ENCODE measurements around the gene DEDD2. TPM values are rescaled to one million over a fixed set of nuclear protein-coding genes. Genes with fewer than 3 reads are reported as not detected.

DEDD2 gene
- total RNA-seq, 1 donor from 2014 or later, result 24.7 TPM

DNA sequence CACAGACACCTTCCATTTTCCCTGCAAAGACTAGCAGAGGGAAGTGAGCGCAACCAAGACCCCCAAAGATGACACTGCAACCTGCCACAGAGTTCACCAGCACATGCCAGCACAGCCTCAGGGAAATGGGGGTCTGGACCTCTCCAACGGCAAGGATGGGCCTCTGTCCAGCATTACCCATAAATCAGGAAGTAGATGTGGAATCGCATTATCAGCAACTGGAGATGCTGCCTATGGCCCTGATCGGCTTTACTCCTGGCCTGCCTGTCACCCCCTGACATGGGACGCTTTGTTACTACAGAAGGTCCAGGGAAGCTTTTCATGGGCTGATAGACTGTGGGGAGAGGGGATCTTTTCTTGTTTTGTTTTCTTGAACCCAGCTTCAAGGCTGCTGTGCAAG lies 43.8 kb downstream of the DEDD2 start:
- DNase-seq (ENCODE audit: low spot score), result no peak

DNA sequence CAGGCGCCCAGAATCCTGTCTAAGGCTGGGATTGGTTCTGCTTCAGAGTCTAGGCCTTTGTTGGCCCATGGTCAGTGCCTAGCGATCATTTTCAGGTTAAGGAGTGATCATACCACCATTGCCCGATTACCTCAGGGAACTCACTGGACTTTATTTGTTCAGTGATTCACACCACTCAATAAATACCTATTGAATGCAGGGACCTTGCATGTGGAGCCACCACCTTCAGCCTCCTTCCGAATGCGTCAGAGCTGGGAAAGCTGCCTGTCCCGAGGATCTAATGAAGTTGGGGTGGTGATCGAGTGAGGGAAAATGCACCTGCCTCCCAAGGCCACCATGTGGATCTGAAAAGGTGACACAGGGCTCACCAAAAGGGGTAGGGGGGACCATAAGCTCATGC lies 45.2 kb downstream of the DEDD2 start:
- no peak for DNase-seq (ENCODE audit: low spot score)

DNA sequence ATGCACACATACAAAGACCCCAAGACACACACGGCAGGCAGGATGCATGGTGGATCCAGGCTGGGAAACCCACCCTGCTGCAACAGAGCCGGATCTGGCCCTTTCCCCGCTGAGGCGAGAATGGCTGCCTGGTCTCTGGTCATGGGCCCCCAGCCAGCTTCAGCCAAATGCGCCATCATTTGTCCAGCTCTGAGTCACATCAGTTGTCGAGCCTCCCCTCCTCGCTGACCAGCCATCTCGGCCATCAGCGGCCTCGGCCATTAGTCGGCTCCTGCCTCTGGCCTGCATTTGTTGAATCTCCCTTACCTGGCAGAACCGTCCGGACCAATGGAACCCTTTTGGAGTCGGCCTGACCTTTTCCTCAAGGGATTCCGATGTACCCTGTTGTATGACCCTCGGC lies 46.8 kb downstream of the DEDD2 start:
- DNase-seq (ENCODE audit: low spot score), result no peak

DNA sequence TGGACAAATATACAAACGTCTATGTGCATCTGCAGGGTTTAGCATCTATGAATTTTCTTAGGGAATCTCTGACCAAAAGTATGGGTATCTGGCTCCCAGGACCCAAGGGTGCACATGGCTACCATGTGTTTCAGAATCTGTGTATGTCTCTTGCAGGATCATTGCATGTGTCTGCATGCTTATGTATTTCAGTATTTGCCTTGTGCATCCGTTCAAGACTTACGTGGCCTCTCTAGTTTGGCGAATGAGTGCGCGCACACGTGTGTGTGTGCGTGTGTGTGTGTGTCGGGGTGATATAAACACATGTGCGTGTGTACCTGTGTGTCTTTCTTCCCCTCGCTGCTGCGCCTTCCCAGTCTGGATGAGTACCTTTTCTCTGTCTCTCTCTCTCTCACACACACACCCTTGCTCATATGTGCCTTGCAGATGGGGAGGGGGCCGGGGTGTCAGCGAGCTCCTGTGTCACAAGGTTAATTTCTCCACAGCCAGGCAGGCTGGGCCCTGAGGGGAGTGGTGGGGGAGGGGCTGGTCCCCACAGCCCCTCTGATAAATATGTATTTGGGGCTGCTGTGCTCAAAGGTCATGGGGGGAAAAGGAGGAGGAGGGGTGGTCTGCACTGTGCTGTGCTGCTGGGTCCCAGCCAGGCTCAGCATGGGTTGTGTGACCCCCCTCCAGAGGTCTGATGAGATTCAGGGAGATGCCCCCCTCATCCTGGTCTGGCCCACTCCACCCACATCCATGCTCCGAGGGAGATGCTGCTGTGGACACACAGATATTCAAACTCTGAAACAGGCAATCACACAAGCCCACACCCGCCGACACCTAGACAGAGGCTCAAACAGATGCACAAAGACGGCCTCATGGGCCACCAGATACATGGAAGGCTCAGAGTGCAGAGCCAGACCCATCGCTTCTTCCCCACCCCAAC lies 47.7 kb downstream of the DEDD2 start:
- no peak for DNase-seq (ENCODE audit: low spot score)

DNA sequence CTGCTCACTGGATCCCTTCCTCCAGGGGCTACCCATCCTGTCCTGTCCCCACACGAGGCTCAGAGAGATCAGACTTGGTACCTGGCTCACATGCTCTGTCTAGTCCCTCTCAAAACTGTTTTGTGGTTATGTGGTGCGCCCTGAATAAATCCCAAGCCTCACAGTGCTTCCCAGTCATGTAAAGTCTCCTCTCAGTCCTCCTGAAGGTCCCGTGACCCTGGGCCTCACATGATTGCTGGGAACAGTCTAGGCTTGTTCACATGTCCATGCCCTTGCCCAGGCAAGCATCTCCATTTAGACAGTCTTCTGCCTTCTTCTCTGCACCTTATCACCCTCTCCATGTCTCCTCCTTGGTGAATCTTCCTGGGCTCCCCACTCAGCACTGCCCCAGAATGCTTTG lies 49.3 kb downstream of the DEDD2 start:
- DNase-seq (ENCODE audit: low spot score), result no peak

DNA sequence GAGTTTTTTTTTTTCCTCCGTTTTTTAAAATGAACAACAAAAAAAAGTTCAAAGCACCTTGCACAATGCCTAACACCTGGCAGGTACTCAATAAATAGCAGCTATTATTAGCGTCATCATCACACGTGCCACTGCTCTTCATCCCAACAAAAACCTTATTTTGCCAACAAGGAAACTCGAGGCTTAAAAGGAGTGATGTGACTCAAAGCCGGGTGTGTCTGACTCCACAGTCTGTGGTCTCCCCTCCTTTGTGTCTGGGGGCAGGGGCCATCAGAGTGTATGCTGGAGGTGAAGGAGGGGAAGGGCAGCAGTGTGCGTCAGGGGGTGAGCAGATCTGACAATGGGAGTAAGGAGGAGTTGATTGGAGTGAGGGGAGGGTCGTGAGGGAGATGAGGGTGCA lies 51.2 kb downstream of the DEDD2 start:
- DNase-seq (ENCODE audit: low spot score), result no peak

DNA sequence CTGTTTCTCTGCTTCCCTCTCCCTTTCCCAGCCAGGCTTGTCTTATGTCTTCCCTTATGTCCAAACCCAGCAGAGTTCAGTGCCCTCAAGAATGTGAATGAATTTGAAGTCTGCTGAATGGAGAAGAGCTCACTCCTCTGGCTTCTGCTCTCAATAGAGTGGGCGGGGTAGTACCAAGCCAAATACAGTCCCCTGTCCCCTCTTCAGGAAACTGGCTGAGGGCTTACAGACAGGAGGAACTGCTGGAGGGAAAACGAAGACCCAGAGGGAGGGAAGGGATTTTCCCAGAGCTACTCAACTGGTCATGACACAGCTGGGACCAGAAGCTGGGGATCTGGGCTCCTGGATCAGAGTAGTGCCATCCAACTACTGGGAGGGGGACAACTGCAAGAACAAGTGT lies 52.3 kb downstream of the DEDD2 start:
- no peak for DNase-seq (ENCODE audit: low spot score)

DNA sequence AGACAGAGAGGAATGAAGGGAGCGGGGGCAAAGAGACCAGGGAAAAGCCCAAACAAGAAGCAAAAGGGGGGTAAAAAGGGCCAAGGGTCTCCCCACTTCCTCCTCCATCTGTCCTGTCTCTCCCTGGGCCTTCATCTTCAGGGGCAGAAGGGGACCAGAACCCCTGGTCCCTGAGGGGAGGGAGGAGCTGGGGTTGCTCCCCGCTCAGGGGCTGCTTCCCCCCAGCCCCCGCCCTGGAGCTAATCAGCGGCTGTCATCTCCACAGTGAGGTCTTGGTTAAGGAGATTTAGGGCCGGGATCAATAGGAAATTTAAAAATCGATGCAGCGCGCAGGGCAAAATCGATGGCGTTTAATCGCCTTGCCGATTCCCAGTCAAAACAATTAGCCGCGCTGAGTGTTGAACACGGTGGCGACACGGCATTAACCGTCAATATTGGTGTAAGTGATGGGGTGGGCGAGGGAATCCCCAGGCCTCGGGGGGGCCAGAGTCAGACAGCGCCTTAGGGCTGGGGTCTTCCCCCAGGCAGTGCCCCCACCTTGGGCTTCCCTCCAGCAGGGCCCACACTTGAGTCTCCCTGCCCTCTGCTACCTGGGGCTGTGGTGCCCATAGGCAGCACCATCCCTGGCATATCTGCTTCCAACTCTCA lies 55.7 kb downstream of the DEDD2 start:
- DNase-seq (ENCODE audit: low spot score), result no peak

DNA sequence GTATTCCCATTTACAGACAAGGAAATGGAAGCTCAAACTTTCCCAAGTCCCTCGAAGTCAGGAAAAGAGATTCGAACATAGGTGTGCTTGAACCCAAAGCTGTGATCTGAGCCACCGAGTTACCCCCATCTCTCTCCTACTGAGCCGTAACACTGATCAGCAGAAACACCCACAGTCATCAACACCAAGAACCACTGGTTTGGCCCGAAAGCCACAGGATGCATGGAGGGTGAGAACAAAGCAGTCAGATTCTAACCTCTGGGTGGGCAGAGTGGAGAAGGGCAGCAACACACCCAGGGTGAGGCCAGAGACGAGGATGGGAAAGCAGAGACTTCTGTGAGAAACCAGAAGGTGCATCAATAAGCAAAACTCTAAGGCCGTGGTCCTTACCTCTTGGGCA lies 57.5 kb downstream of the DEDD2 start:
- no peak for DNase-seq (ENCODE audit: low spot score)

DNA sequence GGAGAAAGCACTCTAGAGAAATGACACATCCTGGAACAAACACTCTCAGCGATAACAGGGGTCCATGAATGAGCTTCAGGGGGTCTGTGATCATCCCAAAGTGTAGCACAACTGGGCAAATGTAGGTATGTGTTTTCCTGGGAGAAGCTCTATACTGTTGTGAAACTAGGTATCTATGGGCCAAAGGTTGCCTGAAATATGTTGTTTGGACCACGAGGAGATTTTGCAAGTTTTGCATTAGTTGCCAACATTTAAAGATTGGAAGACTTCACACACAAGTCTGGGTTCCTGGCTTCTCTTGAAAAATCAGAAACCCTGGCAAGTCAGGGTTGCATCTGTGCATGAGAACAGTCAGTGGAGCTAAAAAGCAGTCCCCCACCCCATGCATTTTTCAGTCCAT lies 58.6 kb downstream of the DEDD2 start:
- no peak for DNase-seq (ENCODE audit: low spot score)

DNA sequence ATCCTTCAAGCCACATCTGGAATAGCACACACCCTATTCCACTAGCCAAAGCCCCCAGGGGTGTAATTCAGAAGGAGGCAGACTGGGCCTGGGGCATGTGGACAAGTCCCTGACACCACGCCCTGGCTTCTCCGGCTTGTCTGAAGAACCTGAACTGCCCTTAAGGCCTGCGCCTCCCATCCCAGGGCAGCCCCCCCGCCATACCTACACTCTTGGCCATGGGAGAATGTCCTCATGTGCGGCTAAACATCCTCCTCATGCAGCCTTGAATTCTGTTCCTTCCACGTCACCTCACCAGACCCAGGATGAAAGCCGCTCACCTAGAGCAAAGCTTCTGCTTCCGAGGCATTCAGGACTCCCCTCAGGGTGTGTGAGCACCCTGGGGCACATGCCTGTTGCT lies 60.9 kb downstream of the DEDD2 start:
- no peak for DNase-seq (ENCODE audit: low spot score)

DNA sequence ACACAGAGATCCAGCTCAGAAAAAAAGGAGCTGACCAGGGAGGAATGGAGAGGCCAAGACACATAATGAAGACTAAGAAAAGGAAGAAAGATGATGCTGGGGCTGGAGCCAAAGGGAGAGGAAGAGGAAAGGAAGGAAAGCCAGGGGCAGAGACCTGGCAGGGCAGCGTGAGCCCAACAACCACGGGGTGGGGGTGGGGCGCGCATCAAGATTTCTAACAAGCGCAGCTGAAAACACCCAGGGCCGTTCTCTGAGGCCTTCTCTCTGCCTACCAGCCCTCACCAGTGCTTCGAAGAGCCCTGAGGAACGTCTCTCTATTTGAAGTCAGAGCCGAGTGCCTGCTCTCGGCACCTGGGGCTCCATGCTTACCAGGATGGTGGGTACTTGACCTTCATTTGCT lies 61.7 kb downstream of the DEDD2 start:
- DNase-seq (ENCODE audit: low spot score), result no peak

DNA sequence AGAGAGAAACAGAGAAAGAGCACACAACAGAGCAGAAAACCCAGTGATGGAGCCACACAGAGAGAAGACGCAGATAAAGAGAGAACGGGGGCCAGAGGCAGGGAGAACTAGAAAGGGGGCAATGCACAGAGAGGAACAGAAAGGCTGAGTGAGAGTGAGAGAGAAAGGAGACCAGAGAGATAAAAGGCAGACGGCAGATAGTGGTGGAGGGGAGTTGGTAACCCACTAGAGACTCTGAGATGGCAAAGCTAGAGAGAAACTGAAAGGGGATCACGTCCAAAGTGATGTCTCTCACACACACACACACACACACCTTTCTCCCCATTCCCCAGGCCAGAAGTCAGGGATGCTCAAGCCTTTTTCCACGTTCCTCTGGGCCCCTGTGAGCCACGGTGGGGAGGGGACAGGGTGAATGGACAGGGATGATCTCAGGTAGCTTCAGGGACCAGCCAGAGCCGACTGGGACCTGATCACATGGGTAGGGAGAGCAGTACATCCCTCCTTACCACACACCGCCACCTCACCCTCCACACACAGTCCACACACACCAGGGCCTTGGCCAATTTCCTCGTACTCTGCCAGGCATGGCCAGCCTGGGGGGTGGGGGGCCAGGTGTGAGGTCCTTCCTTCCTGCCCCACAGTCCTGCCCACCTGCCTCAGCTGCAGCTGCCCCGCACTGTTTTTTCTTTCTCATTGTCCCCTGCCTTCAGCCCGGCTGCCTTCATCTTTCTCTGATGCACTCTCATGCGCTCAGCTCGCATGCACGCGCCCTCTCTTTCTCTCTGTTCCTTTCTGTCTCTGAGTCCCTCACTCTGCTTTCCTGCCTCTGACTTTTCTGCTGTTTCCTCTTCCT lies 62.8 kb downstream of the DEDD2 start:
- DNase-seq (ENCODE audit: low spot score), result no peak

DNA sequence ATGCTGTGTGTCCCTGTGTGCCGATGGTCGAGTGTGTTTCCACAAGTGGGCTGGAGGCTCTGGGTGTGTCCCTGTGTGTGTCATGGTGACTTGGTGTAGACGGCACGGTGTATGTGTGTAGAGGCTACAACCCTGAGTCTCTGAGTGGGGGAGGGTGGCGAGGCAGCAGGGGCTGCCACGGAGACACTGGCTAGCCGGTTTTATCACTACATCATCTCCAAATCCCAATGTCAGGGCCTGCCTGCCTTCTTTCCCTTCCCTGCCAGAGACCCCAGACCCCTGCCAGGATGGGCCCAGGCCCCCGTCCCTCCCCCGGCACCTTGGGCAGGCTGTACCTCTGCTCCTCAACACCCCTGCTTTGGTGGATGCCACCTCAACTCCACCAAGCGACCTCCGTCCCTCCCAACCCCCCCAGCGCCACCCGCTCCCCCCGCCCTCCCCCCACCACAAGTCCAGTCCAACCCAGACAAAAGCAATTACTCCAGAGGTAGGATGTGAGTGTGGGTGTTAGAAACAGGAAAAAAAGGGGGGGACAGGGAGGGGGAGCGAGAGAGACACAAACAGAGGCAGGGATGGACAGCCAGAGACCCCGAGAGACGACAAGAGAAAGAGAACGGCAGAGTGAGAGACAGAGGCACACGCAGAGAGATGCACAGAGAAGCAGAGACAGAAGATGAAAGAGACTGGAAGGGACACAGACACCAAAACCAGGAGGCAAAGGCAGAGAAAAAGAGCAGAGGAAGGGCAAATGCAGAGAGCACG lies 63.6 kb downstream of the DEDD2 start:
- DNase-seq (ENCODE audit: low spot score), result no peak

DNA sequence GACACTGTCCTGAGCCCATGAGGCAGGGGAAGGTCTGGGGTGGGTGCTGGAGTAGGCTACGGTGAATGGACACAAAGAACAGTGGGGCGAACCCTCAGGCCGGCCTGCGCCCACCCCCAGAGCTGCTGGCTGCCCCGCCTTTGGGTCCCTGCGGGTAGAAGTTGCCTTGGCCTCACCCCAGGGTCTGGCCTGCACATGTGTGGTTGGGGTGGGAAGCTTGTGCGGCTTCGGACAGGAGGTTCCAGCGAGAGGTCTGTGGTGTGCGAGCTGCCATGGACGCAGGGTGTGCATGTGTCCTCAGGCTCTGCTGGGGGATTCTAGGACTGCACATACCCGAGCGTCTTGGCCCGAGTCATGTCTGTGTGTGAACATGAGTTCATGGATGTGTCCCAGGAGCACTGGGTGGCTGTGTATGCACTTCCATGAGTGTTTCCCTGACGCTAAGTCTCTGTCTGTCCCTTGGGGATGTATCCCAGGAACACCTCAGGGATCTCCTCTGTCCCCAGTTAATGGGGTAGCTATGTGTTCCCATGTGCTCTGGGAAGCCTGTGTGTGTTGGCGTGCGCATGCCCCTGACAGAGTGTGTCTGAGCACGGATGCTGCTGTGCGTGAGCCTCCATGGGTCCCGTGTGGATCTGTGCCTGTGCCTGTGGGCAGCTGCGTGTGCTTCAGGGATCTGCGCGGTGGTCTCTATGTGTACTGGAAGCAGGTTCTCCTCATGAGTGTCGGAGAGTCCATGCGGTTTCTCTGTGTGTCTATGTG lies 64.4 kb downstream of the DEDD2 start:
- DNase-seq (ENCODE audit: low spot score), result no peak

DNA sequence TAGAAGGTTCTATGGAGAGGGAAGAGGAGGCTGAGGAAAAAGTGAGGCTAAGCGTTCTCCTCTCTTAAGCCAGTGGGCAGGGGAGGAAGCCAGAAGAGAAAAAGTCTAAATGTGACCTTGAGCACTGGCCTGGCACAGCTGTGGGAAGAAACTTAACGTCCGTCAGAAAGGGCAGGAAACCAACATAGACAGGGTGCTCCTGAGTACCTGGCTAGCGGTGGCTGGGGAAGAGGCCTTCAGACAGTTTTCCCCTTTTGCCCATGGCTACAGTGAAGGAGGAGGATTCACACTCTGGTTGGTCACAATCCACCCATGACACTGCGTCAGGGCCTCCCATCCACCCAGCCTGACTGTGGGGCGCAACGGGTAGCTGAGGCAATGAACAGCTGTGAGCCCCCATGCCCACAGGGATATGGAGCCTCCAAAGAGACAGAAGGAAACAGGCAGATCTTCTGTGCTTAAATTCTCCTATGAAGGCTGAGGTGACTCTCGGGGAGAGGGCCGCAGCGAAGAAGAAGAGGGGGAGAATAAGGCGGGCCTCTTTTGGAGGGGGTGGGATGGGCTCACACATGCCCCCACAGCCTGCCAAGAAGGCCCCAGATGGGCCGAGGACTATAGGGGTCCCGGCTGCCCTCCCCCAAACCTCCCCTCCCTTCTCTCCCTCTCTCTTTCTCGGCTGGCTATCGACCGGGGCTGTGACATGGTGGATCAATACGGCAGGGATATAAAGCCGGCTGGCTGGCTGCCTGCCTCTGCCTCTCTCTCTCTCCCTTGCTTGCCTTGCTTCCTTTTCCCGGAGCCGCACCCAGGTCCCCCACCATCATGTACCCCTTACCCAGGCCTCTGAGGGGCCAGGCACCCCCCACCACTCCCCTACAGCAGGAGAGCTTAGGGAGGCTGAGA lies 65.4 kb downstream of the DEDD2 start:
- no peak for DNase-seq (ENCODE audit: low spot score)

DNA sequence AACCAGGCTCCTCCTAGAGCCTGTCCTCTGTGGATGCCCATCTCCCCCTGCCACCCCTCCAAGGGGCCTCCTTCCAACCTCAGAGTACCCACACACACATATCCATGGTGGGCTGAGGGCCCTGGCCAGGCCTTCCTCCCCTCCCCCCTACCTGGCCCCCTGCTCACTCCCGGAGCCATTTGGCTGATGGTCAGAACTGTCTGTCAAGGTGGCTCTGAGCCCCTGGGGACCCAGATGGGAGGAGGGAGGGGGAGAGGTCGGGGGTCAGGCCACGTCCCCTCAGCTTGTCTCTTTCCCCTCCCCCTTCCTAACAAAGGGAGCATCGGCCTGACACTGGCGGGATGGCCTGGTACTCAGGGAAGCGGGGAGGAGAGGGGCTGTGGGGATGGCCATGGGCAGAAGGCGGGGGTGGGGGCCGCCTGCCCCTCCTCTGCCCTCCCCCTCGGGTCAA lies 66.5 kb downstream of the DEDD2 start:
- DNase-seq (ENCODE audit: low spot score), result no peak

DNA sequence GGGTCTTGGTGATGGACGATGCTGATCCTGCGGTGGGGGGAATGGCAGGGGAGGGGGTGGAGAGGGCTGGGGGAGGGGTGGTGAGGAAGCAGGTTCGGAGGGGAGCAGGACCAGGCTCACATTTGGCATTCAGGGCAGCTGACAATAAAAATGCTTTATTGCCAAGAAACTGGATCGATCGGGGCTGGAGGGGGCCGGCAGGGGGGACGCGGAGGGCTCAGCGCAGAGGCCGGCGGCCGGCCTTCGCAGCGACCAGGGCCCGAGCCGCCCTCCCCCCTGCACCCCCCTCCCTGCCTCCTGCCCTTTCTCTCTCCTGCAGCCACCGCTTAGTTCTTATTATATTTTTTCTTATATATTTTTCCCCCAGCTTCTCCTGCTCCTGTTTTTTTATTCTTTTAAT lies 67.1 kb downstream of the DEDD2 start:
- DNase-seq (ENCODE audit: low spot score), result no peak

DNA sequence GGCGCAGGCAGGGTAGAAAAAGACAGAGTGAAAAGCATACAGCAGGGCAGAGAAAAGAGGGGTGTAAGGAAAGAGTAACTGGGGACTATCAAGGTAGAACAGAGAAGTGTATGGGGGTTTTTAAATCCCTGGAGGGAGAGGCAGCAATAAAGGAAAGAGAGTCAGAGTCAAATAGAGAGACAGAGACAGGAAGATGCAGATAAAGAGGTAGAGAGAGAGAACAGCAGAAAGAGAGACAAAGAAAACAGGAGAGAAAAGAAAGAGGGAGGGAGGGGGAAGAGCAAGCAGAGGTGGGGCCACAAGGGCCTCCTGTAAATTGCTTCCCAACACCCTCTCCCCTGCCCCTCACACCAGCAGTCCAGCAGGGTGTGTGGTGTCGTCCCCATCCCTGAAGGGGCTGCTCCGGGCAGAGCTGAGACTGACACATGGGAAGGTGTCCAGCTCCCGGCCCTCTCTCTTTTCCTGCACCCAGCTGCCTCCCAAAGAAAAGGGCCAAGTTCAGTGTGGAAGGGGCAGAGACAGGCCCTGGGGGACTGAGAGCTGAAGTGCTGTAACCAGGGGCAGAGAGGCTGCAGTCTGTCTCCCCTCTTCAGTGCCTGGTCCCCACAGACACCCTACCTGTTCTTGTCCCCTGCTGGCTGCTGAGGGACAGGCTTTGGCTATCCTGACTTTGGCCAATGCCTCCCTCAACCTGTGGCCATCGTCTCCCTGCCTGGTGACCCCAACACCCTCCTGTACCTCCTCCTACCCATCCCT lies 67.9 kb downstream of the DEDD2 start:
- no peak for DNase-seq (ENCODE audit: low spot score)

All from ureter (tissue), 1 donor.